Epithelial cell of proximal tubule (primary cell): Measurements from ENCODE around the gene SLC16A3. TPM values are rescaled to one million over a fixed set of nuclear protein-coding genes. Genes with fewer than 3 reads are reported as not detected.
A peak's percentile ranks its signal among the peaks of the same experiment; 100 is the strongest.

Source experiments
- DNase-seq: peaks from one replicate; pipeline ENCODE4 v3.0.0-alpha.2; 2011; ENCODE audit warnings: low read depth
- H3K4me3 ChIP-seq: 2 replicates; pipeline ENCODE4 v1.5.1; 2011; ENCODE audit warnings: low read depth, mild to moderate bottlenecking, low read length
- CTCF ChIP-seq: conservative IDR thresholded peaks from 2 replicates; pipeline ENCODE4 v1.5.1; 2012; ENCODE audit warnings: low read depth, mild to moderate bottlenecking, low read length
- total RNA-seq: library from RNA; depleted of rRNA; stranded (reverse); fragments of >200 nt; gene quantifications from 2 replicates; pipeline ENCODE4 v1.2.3, GENCODE V29; 2015

The SLC16A3 gene
- total RNA-seq, 1 donor from 2014 or later = 190 TPM

- TF ChIP-seq CTCF = no peak
Observed at GRCh38 chr17:82225368-82226029, 3.3 kb upstream of the SLC16A3 start.

GRCh38 chr17:82226146-82226808 is 2.6 kb upstream of the SLC16A3 start:
- no peak overlapping the region for H3K4me3 ChIP-seq

More at GRCh38 chr17:82225368-82226029, 3.3 kb upstream of the SLC16A3 start:
- DNase-seq = no peak
- H3K4me3 ChIP-seq = no peak overlapping the region

GRCh38 chr17:82226809-82227628 is 1.8 kb upstream of the SLC16A3 start:
- DNase-seq = no peak
- no peak for TF ChIP-seq CTCF
- H3K4me3 ChIP-seq = no peak overlapping the region

More at GRCh38 chr17:82226146-82226808, 2.6 kb upstream of the SLC16A3 start:
- TF ChIP-seq CTCF = no peak
- no peak for DNase-seq

GRCh38 chr17:82227629-82228277 is 1.1 kb upstream of the SLC16A3 start:
- peak overlapping the region; percentile 98 for H3K4me3 ChIP-seq
- TF ChIP-seq CTCF = no peak
- no peak for DNase-seq

- no peak for TF ChIP-seq CTCF
- H3K4me3 ChIP-seq = peak overlapping the region; percentile 98
- no peak for DNase-seq
Observed at GRCh38 chr17:82228278-82228841, 482 bp upstream of the SLC16A3 start.
